HG02981 (cell line): ENCODE measurements around the gene EMB.
"Not testable (repeated sequence)": the region's sequence is repeated elsewhere in the genome, so short reads cannot be mapped to it uniquely, and the experiment has no call there.

ENCODE experiments used
- ATAC-seq: cut with Tn5 transposase; IDR thresholded peaks from one replicate; pipeline ENCODE4 v1.9.1; 2021; ENCODE audit warnings: mild to moderate bottlenecking, moderate library complexity; ENCODE audit not compliant: unreplicated experiment

Gene EMB

GRCh38 chr5:50423100-50423799 lies 17.8 kb downstream of the EMB start:
- not testable (repeated sequence) for ATAC-seq

GRCh38 chr5:50421184-50421950 lies 19.7 kb downstream of the EMB start:
- not testable (repeated sequence) for ATAC-seq

GRCh38 chr5:50420343-50420935 lies 20.6 kb downstream of the EMB start:
- no peak for ATAC-seq

GRCh38 chr5:50419656-50420055 lies 21.4 kb downstream of the EMB start:
- ATAC-seq = not testable (repeated sequence)

- not testable (repeated sequence) for ATAC-seq
Measured at GRCh38 chr5:50416637-50417036, 24.5 kb downstream of the EMB start.

- peak; percentile 77 for ATAC-seq
Measured at GRCh38 chr5:50415912-50416311, 25.2 kb downstream of the EMB start.

- ATAC-seq = not testable (repeated sequence)
Measured at GRCh38 chr5:50410932-50411331, 30.2 kb downstream of the EMB start.

- no peak for ATAC-seq
Measured at GRCh38 chr5:50406877-50407276, 34.2 kb downstream of the EMB start.

GRCh38 chr5:50401336-50401735 lies 39.8 kb downstream of the EMB start:
- no peak for ATAC-seq

GRCh38 chr5:50393925-50394609 lies 47.0 kb downstream of the EMB start:
- not testable (repeated sequence) for ATAC-seq

- not testable (repeated sequence) for ATAC-seq
Measured at GRCh38 chr5:50392289-50392688, 48.8 kb downstream of the EMB start.

- ATAC-seq = not testable (repeated sequence)
Measured at GRCh38 chr5:50384381-50384780, 56.7 kb downstream of the EMB start.

GRCh38 chr5:50376696-50377095 lies 64.4 kb downstream of the EMB start:
- ATAC-seq = not testable (repeated sequence)

- ATAC-seq = not testable (repeated sequence)
Measured at GRCh38 chr5:50369287-50370033, 71.6 kb downstream of the EMB start.

- no peak for ATAC-seq
Measured at GRCh38 chr5:50365426-50366251, 75.4 kb downstream of the EMB start.

- not testable (repeated sequence) for ATAC-seq
Measured at GRCh38 chr5:50364535-50365309, 76.4 kb downstream of the EMB start.

- no peak for ATAC-seq
Measured at GRCh38 chr5:50359187-50359586, 81.9 kb downstream of the EMB start.

GRCh38 chr5:50352382-50352781 lies 88.7 kb downstream of the EMB start:
- ATAC-seq = no peak
